Left forelimb (tissue), 1 donor: ENCODE measurements around the gene CDH15.

Experiments used
- DNase-seq: peaks from one replicate; pipeline ENCODE4 v3.0.0-alpha.2; 2018; ENCODE audit warnings: low spot score

The CDH15 gene, protein sequence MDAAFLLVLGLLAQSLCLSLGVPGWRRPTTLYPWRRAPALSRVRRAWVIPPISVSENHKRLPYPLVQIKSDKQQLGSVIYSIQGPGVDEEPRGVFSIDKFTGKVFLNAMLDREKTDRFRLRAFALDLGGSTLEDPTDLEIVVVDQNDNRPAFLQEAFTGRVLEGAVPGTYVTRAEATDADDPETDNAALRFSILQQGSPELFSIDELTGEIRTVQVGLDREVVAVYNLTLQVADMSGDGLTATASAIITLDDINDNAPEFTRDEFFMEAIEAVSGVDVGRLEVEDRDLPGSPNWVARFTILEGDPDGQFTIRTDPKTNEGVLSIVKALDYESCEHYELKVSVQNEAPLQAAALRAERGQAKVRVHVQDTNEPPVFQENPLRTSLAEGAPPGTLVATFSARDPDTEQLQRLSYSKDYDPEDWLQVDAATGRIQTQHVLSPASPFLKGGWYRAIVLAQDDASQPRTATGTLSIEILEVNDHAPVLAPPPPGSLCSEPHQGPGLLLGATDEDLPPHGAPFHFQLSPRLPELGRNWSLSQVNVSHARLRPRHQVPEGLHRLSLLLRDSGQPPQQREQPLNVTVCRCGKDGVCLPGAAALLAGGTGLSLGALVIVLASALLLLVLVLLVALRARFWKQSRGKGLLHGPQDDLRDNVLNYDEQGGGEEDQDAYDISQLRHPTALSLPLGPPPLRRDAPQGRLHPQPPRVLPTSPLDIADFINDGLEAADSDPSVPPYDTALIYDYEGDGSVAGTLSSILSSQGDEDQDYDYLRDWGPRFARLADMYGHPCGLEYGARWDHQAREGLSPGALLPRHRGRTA

DNA sequence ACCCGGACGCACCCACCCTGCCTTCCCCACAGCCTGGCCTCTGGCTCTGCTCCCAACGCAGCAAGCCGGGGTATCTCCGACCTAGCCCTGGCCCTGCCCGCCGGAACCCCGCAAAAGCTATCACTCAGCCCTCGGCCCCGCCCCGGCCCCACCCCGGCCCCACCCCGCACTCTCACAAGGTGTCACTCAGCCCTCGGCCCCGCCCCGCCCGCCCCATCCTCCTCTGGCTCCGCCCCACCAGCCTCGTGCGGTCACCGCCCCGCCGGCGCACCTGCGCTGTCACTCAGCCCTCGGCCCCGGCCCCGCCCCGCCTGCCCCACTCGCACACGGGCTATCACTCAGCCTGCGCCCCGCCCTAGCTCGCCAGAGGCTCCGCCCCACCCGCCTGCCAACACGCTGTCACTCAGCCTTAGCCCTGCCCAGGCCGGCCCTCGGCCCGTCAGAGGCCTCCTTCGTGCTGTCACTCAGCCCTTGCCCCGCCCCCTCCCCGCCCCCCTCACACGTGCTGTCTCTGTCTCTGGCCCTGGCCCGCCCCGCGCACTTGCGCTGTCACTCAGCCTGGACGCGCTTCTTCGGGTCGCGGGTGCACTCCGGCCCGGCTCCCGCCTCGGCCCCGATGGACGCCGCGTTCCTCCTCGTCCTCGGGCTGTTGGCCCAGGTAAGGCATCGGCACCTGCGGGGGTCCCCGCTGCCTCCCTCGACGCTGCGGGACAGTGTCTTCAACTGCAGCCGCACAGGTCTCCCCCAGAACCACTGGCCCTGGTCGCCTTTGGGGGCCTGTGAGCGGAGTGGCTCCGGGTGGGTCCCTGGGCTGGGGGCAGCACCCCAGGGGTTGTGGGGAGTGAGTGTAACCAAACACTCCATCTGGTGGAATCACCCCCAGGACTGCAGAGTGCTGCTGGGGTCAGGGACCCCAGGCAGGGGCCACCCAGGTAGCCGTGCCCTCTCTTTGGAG is at the start of gene CDH15:
Gene CDH15, plus strand, starts transcription at position 533 of the 955 bp plus-strand sequence. Its CDS starts 84 bp downstream, at position 617.
- DNase-seq: peak; percentile 93

DNA sequence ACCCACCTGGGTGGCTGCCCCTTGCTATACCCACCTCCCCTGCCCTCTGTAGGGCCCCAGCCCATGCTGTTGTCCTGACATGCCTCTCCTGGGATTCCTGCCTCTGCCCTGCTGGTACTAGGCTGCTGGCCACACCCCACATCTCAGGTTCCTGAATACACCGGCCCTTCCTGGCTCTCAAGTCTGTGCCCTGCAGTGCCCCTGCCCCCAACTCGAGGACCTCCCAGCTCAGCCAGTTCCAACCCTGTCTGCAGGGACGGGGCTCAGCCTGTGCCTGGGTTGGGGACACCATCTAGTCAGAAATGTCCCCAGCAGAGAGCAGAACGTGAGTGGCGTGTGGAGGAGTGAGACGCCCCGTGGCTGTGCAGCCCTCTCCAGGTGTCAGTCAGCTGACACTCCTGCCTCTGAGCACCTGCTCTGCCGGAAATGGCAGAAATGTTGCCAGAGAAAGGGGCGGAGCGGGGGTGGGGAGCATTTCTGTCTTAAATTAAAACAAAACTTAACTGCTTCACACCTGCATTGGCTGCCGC is 49.2 kb upstream of the CDH15 start:
- DNase-seq: no peak

DNA sequence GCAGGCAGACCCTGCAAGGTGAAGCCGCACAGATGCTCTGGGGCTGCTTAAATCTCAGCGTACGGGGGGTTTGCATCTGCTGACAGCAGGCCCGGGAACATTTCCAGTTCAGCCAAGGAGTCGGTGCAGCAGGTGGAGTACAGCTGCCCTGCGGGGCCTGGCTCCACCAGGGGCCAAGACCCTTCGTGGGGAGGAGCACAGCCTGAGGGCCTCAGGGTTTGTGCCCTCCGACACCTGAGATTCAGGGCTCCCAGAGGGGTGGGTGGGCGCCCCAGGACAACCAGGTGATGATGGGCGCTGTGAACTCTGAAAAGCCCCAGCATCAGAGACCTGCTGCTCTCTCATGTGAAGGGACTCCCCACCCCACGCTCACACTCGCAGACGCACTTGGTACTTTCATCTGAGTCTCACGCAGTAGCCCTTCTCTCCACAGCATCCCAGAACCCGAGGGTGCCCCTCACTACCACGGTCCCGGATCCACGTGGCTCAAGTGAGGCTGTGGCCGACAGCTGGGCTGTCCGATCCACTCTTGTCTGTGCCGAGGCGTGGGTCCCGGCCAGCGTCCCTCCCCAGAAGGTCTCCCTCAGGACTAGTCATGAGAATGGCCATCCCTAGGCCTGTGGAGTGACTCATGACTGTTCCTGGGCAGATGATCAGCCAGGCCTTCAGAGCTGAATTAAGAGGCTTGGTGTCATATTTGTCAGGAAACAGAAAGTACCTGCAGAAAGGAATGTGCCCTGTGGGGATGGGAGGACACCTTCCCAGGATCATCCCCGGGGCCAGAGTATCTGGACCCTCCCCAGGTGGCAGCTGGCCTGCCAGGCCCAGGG is 48.3 kb upstream of the CDH15 start:
- DNase-seq: no peak

GRCh38 chr16:89123831-89124100 is 47.8 kb upstream of the CDH15 start:
- DNase-seq: no peak

- DNase-seq: no peak
Measured at GRCh38 chr16:89129378-89129777, 42.2 kb upstream of the CDH15 start.

GRCh38 chr16:89130448-89130847 is 41.1 kb upstream of the CDH15 start:
- no peak for DNase-seq

GRCh38 chr16:89131783-89132182 is 39.8 kb upstream of the CDH15 start:
- no peak for DNase-seq

- DNase-seq: no peak
Measured at GRCh38 chr16:89132194-89133005, 39.1 kb upstream of the CDH15 start.

GRCh38 chr16:89133457-89134127 is 38.0 kb upstream of the CDH15 start:
- DNase-seq: no peak

DNA sequence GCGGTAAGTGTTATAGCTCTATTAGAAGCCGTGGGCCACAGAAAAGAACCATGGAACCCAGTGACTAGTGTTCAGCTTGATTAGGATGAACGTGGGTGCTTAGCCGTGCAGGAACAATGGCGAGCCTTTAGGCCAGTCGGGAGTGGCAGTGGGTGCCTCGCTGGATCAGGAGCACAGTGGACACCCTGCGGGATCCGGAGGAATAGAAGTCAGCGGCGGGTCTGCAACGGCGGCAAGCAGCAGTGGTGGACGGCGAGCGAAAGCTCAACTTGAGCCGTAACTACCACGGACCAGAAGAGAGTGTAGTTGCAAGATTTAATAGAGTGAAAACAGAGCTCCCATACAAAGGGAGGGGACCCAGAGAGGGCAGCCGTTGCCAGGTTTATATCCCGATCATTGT is 37.3 kb upstream of the CDH15 start:
- no peak for DNase-seq

- no peak for DNase-seq
Measured at GRCh38 chr16:89135166-89135565, 36.4 kb upstream of the CDH15 start.

DNA sequence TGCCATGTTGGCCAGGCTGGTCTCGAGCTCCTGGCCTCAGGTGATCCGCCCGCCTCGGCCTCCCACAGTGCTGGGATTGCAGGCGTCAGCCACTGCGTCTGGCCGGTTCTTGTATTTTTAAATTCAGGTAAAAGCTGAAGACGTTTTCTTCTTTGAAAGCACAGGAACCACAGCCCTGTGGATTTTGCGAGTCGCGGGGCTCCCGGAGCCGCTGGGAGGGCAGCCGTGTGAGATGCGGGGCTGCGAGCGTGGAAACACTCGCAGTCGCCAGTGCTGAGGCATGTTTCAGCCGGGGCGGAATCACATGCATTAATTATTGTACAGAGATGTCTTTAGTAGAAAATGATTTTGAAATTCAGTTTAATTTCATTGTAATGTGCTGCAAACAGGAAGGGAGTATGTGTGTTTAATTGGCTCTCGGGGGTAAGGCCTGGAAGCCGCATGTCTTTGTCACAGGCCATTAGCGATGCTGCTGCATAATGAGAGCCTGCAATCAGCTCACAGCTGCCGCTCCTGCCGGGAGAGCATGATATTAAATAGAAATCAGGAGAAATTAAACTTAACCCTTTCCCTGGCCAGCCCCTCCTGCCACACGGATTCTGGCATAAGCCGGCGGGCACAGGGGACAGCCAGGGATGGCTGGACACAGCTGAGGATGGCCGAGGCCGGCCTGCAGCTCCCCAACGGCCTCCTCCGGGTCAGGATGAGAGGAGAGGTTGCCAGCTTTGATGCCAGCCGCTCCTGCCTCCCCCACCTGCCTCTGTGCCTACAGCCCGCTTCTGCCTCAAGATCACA is 35.4 kb upstream of the CDH15 start:
- DNase-seq: no peak

DNA sequence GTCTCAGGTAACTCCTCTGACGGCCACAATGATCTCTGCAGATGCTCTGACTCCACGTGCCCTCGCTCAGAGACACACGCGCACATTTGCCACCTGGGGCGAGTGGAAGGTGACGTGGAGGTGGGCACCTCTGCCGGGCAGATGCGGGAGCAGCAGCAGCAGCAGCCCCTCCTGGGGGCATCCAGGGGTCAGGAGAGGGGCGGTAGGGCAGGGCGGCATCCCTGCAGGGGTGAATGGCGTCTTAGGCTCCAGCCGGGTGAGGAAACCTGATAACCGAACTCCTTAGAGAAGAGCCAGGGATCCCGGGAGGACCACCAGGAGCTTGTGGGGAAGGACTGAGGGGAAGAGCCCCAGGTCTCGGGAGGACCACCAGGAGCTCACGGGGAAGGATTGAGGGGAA is 34.6 kb upstream of the CDH15 start:
- no peak for DNase-seq

- no peak for DNase-seq
Measured at GRCh38 chr16:89137666-89138512, 33.7 kb upstream of the CDH15 start.

- DNase-seq: no peak
Measured at GRCh38 chr16:89138513-89138795, 33.1 kb upstream of the CDH15 start.

- no peak for DNase-seq
Measured at GRCh38 chr16:89138843-89139520, 32.6 kb upstream of the CDH15 start.

GRCh38 chr16:89139907-89140361 is 31.6 kb upstream of the CDH15 start:
- no peak for DNase-seq
